Gastrocnemius medialis (tissue), 4 donors: ENCODE data around the gene DCLK2.

Experiments
- CTCF ChIP-seq, 5 experiments: fragments of 450-650 bp in 3 of 5; fragments of 200-600 bp in 2 of 5; sonication (generic) in 2 of 5; IDR thresholded peaks in 4 of 5; conservative IDR thresholded peaks in 1 of 5; 1 replicate in 4 of 5; 2 replicates in 1 of 5; pipeline ENCODE4 v1.5.1; 2016 to 2019; ENCODE audit warnings: antibody characterized with exemption in 5 of 5, mild to moderate bottlenecking in 3 of 5, moderate library complexity in 3 of 5
- POLR2A ChIP-seq, 2 donors: fragments of 450-650 bp; IDR thresholded peaks; one replicate each; pipeline ENCODE4 v1.6.1; 2017; ENCODE audit warnings: antibody characterized with exemption in 2 of 2, mild to moderate bottlenecking in 2 of 2, moderate library complexity in 2 of 2

DNA sequence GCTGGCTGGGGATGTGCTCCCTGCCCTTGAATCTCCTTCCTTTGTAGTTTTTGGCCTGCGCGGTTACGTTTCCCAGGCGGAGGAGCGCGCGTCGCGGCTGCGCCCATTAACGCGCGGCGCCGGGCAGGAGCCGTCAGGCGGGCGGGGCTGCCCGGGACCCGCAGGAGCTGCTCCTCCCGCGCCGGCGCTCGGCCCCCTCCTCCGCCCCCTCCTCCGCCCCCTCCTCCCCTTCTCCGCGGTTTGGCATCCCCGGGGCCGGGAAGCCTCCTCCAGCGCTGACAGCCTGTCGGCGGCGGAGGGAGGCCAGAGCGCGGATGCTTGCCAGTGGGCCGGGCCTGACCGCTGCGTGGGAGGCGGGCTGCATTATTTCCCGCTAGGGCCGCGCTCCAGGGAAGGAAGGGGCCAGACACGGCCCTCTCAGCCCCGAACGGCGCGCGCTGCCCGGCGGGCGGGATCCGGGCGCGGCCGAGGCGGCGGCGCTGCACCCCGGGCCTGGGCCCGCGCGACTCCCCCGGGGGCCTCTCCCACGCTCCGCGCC, at the start of gene DCLK2:
- TF ChIP-seq POLR2A (IDR thresholded peaks at IDR 0.05) (no peak), CTCF (IDR thresholded peaks at IDR 0.05 in 4 of 5, conservative IDR thresholded peaks at IDR 0.05 in 1 of 5) (no peak)
